Ramos (cell line): Measurements from ENCODE around the gene ENOX2.

ENCODE experiments used
- in situ Hi-C: fragments of 300-500 bp; cut with MboI; formaldehyde crosslinking; loops from one replicate; pipeline ENCODE4 v1.14.3; 2022; ENCODE audit warnings: low sequenced_read_pairs; ENCODE audit not compliant: unreplicated experiment

The ENOX2 gene

GRCh38 chrX:130658310-130658709 is 244.7 kb downstream of the ENOX2 start:
- in situ Hi-C loops: no loop called here

GRCh38 chrX:130654409-130654950 is 248.5 kb downstream of the ENOX2 start:
- in situ Hi-C loops: no loop called here

- in situ Hi-C loops: no loop called here
Measured at GRCh38 chrX:130652824-130653578, 250.0 kb downstream of the ENOX2 start.

GRCh38 chrX:130649738-130650137 is 253.3 kb downstream of the ENOX2 start:
- in situ Hi-C loops: no loop called here

GRCh38 chrX:130647468-130647867 is 255.5 kb downstream of the ENOX2 start:
- in situ Hi-C loops: no loop called here

GRCh38 chrX:130645955-130646583 is 256.9 kb downstream of the ENOX2 start:
- in situ Hi-C loops: no loop called here

- in situ Hi-C loops: no loop called here
Measured at GRCh38 chrX:130637591-130637990, 265.4 kb downstream of the ENOX2 start.

GRCh38 chrX:130636277-130636676 is 266.7 kb downstream of the ENOX2 start:
- in situ Hi-C loops: no loop called here

GRCh38 chrX:130631011-130631410 is 272.0 kb downstream of the ENOX2 start:
- in situ Hi-C loops: no loop called here

GRCh38 chrX:130628516-130628915 is 274.5 kb downstream of the ENOX2 start:
- in situ Hi-C loops: no loop called here

- in situ Hi-C loops: no loop called here
Measured at GRCh38 chrX:130626521-130626920, 276.5 kb downstream of the ENOX2 start.

GRCh38 chrX:130625386-130625785 is 277.6 kb downstream of the ENOX2 start:
- in situ Hi-C loops: no loop called here

GRCh38 chrX:130623518-130623917 is 279.5 kb downstream of the ENOX2 start:
- in situ Hi-C loops: no loop called here

GRCh38 chrX:130615941-130616340 is 287.1 kb downstream of the ENOX2 start:
- in situ Hi-C loops: no loop called here

GRCh38 chrX:130607431-130607830 is 295.6 kb downstream of the ENOX2 start:
- in situ Hi-C loops: no loop called here

- in situ Hi-C loops: no loop called here
Measured at GRCh38 chrX:130606425-130606824, 296.6 kb downstream of the ENOX2 start.

- in situ Hi-C loops: no loop called here
Measured at GRCh38 chrX:130604882-130605281, 298.1 kb downstream of the ENOX2 start.

- in situ Hi-C loops: no loop called here
Measured at GRCh38 chrX:130594453-130594916, 308.5 kb downstream of the ENOX2 start.

GRCh38 chrX:130593911-130594310 is 309.1 kb downstream of the ENOX2 start:
- in situ Hi-C loops: no loop called here

GRCh38 chrX:130592204-130592603 is 310.8 kb downstream of the ENOX2 start:
- in situ Hi-C loops: no loop called here

GRCh38 chrX:130578906-130579305 is 324.1 kb downstream of the ENOX2 start:
- in situ Hi-C loops: no loop called here
